Effector CD4-positive, alpha-beta T cell (primary cell): ENCODE measurements around the gene LEPROT.

ENCODE experiments used
- DNase-seq: peaks from one replicate; pipeline ENCODE4 v3.0.0-alpha.2; 2020

The LEPROT gene

GRCh38 chr1:65478379-65479026 lies 58.0 kb downstream of the LEPROT start:
- no peak for DNase-seq

DNA sequence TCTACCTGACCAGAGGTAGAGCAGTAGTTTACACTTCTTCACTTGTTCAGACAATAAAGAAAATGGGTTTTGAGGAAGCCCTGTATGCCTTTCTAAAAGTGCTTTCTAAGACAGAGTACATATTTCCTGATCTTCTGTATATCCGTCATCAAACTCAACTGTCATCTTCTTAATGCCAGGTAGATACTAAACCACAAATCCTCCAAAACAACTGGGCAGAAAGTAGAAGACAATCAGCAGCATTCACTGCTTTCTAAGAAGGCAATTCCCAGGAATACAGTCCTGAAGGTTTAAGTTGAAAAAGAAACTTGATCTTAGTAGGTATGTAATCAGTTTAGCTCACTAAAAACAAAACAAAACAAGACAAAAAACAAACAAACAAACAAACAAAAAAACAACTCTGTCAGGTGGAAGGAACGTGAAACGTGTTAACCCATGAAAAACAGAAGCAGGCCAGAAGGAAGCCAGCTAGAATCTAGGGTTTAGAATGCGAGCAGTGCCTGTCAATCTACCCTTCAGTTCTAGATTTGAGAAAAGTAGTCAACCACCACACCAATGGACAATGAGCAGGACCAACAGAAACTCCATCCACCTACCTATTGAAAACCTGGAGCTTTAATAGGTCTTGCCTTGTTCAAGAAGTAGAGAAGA lies 59.2 kb downstream of the LEPROT start:
- no peak for DNase-seq

GRCh38 chr1:65480684-65481405 lies 60.4 kb downstream of the LEPROT start:
- no peak for DNase-seq

GRCh38 chr1:65483993-65484754 lies 63.7 kb downstream of the LEPROT start:
- no peak for DNase-seq
